ENCODE data around the gene WWOX. TPM values are rescaled to one million over a fixed set of nuclear protein-coding genes. Genes with fewer than 3 reads are reported as not detected.

WWOX gene
- total RNA-seq, 6 donors from 2014 or later = 18.7 to 167 (median 31.0) TPM

DNA sequence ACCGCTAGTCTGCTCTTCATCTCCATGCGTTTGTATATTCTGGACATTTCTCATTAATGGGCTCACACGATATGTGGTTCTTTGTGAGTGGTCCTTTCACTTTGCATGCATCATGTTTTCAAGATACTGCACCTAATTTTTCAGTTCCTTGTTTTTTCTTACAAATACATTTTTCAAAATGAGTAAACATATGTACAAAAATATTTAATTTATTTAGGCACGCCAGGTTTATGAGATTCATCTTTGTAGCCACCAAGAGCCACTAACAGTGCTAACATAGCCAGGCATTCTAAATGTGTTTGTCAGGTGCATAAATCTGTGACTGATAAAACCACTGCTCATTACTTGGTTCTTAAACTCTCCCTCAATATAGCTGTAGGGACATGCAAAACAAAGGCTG is 375.3 kb downstream of the WWOX start:
- H3K4me1 ChIP-seq = no peaks in the 10 kb centered on the region

DNA sequence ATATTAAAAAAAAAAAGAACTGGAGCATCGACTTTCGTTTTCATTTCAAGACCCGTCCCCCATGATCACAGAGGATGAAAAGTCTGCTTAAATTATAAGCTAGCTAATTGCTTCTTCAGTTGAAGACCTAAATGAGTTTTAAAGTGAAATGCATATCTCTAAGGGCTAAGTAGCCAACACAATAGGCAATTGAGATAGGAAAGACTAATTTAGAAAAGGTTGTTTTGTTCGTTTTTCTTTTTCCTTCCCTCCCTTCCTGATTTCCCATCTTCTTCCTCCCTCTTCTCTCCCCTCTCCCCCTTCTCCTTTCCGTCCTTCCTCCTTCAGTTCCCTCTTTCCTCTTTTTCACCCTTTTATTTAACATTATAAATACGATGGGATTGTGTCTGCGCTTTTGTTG is 377.2 kb downstream of the WWOX start:
- no peaks in the 10 kb centered on the region for H3K36me3 ChIP-seq
- no peak overlapping the region for H3K27ac ChIP-seq
- no peaks in the 10 kb centered on the region for H3K4me1 ChIP-seq
- ATAC-seq (ENCODE audit: low FRiP score in 2 of 2) (no peak), DNase-seq (no peak)
- no peaks in the 10 kb centered on the region for H3K9me3 ChIP-seq
- 76 to 80% methylated on average over 7 of the region's 7 CpGs for WGBS, 2 donors
- TF ChIP-seq EP300 (IDR thresholded peaks at IDR 0.05) = no peak
- TF ChIP-seq POLR2A (IDR thresholded peaks at IDR 0.05) = no peak
- TF ChIP-seq POLR2AphosphoS5 (IDR thresholded peaks at IDR 0.05) = no peak
- TF ChIP-seq, protein P1, sequence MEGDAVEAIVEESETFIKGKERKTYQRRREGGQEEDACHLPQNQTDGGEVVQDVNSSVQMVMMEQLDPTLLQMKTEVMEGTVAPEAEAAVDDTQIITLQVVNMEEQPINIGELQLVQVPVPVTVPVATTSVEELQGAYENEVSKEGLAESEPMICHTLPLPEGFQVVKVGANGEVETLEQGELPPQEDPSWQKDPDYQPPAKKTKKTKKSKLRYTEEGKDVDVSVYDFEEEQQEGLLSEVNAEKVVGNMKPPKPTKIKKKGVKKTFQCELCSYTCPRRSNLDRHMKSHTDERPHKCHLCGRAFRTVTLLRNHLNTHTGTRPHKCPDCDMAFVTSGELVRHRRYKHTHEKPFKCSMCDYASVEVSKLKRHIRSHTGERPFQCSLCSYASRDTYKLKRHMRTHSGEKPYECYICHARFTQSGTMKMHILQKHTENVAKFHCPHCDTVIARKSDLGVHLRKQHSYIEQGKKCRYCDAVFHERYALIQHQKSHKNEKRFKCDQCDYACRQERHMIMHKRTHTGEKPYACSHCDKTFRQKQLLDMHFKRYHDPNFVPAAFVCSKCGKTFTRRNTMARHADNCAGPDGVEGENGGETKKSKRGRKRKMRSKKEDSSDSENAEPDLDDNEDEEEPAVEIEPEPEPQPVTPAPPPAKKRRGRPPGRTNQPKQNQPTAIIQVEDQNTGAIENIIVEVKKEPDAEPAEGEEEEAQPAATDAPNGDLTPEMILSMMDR (IDR thresholded peaks at IDR 0.05) = no peak
- H3K27me3 ChIP-seq = no peaks in the 10 kb centered on the region
- H3K4me3 ChIP-seq = no peak overlapping the region

More for the DNA sequence above, 375.3 kb downstream of the WWOX start:
- H3K4me3 ChIP-seq = no peak overlapping the region
- TF ChIP-seq EP300 (IDR thresholded peaks at IDR 0.05) (no peak), POLR2A (IDR thresholded peaks at IDR 0.05) (no peak), POLR2AphosphoS5 (IDR thresholded peaks at IDR 0.05) (no peak)
- TF ChIP-seq, protein P1 (IDR thresholded peaks at IDR 0.05) = no peak
- H3K9me3 ChIP-seq = no peaks in the 10 kb centered on the region
- H3K27ac ChIP-seq = no peak overlapping the region
- H3K36me3 ChIP-seq = no peaks in the 10 kb centered on the region
- WGBS, 2 donors = 92 to 95% methylated on average over 4 of the region's 4 CpGs
- H3K27me3 ChIP-seq = no peaks in the 10 kb centered on the region
- no peak for ATAC-seq (ENCODE audit: low FRiP score in 2 of 2)
- DNase-seq = no peak

DNA sequence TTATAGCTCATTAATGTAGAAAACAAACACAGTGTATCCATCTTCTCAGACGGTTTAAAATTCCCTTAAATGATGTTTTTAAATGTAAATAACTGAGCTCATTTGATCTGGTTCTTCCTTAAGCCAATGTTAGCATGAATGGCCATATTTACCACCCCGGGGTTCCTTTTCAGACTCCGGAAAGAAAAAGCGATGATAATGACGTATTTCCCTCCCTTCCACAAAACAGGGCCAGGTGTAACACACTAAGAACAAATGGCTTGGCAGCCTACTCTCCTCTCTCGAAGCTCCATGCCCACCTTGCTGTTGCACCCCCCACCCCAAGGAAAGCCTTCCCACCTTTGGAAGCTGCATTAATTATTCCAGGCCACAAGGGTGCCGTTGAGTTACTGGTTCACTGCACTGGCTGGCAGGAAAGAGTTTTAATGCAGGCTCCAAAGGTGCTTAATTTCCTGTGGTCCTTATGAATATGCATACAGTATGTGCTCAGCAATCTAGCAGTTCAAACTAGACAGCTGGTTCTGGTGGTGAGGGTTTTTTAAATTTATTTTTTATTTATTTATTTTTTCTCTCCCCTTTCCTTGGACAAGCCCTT is 378.9 kb downstream of the WWOX start:
- WGBS, 2 donors = 75 to 85% methylated on average over 7 of the region's 7 CpGs
- no peak overlapping the region for H3K4me3 ChIP-seq
- no peak for TF ChIP-seq POLR2AphosphoS5 (IDR thresholded peaks at IDR 0.05)
- TF ChIP-seq, protein P1 (IDR thresholded peaks at IDR 0.05) = peak in 3 of 6 experiments; percentile 25 to 32 (median 31)
- TF ChIP-seq POLR2A (IDR thresholded peaks at IDR 0.05) = no peak
- no peak for TF ChIP-seq EP300 (IDR thresholded peaks at IDR 0.05)
- no peaks in the 10 kb centered on the region for H3K36me3 ChIP-seq
- H3K27ac ChIP-seq = no peak overlapping the region
- H3K4me1 ChIP-seq = no peaks in the 10 kb centered on the region
- H3K27me3 ChIP-seq = no peaks in the 10 kb centered on the region
- H3K9me3 ChIP-seq = no peaks in the 10 kb centered on the region
- ATAC-seq (ENCODE audit: low FRiP score in 2 of 2) = no peak
- DNase-seq = no peak

DNA sequence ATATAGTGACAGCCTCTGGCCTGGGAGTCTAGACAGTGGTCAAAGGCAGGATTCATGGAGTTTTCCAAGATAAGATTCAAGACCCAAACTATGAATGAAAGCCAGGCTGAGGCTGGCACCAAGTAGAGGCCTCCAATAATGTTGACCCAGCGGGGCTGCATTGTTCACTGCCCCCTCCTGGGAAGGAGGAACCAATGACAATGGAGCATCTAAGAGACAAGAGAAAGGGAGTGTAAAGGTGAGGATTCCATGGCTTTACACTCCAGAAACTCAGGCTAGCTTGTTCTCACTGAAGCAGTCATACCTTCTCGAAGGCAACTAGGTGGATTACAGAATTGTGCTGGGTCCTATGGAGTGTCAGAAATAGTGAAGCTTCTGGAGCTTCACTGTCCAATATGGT is 380.3 kb downstream of the WWOX start:
- ATAC-seq (ENCODE audit: low FRiP score in 2 of 2) = no peak

DNA sequence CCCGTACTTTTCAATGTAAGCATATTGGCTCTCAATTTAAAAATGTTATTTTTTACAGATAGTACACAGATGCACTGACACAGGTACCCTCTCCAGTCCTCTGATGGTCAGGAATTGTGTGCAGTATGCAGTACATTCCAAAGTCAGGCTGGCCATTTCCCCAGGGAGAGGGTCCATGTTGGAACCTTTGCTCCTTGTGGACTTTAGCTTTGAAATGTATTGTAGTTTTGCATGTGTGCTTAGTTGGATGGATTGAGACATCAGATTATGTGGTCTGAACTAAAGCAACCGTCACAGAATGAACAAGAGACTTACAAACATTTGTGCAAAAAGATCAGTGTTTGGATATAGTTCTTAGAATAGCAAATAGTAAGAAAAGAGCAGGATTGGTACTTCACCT is 381.1 kb downstream of the WWOX start:
- WGBS, 2 donors = 42 to 66% methylated on average over 2 of the region's 2 CpGs
- ATAC-seq (ENCODE audit: low FRiP score in 2 of 2) = no peak

More for the DNA sequence above, 380.3 kb downstream of the WWOX start:
- no peaks in the 10 kb centered on the region for H3K27me3 ChIP-seq
- no peak overlapping the region for H3K4me3 ChIP-seq
- no peaks in the 10 kb centered on the region for H3K36me3 ChIP-seq
- no peaks in the 10 kb centered on the region for H3K9me3 ChIP-seq
- TF ChIP-seq POLR2AphosphoS5 (IDR thresholded peaks at IDR 0.05) = no peak
- H3K4me1 ChIP-seq = no peaks in the 10 kb centered on the region
- 93 to 94% methylated on average over 2 of the region's 2 CpGs for WGBS, 2 donors
- no peak for DNase-seq
- no peak overlapping the region for H3K27ac ChIP-seq

More for the DNA sequence above, 381.1 kb downstream of the WWOX start:
- Histone ChIP-seq H3K36me3 (no peaks in the 10 kb centered on the region), H3K27me3 (no peaks in the 10 kb centered on the region), H3K4me3 (no peak overlapping the region), H3K27ac (no peak overlapping the region), H3K4me1 (no peaks in the 10 kb centered on the region), H3K9me3 (no peaks in the 10 kb centered on the region)
- DNase-seq = no peak
- TF ChIP-seq POLR2A (IDR thresholded peaks at IDR 0.05) (no peak), EP300 (IDR thresholded peaks at IDR 0.05) (no peak)
- TF ChIP-seq, protein P1 (IDR thresholded peaks at IDR 0.05) = no peak
